ENCODE data around the gene C10orf120. TPM values are rescaled to one million over a fixed set of nuclear protein-coding genes. Genes with fewer than 3 reads are reported as not detected.

C10orf120 gene
- total and polyA plus RNA-seq, 4 donors, result not detected

DNA sequence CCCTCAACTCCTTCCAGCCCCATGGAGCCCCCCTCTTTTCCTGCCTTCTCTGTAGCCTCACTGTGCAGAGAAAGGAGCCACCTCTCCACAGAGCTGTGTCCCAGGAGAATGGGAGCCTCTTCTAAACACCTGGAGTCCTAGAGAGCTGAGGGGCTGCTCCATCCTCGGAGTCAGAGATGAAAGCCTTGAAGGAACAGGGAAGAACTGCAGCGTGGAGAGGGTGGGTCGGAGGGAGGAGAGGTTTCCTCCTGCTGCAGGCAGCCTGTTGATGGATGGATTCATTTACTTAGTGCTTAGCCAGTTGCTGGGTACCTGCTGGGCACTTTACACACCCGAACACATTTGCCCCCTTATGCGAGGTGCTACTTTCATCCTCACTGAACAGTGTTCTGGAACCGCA lies 39.0 kb downstream of the C10orf120 start:
- no peak for DNase-seq
- intact Hi-C loops (cut with DNase I), result no loop called here
- no peaks in the 10 kb centered on the region for H3K9me3 ChIP-seq (ENCODE audit: control insufficient read depth, low read length)
- no peak overlapping the region for H3K27ac ChIP-seq (ENCODE audit: low read depth in 1 of 2, low read length in 2 of 2)
- H3K36me3 ChIP-seq (ENCODE audit: control insufficient read depth in 1 of 2, insufficient read depth in 2 of 2, low read length in 1 of 2), result no peaks in the 10 kb centered on the region
- ATAC-seq (ENCODE audit: low FRiP score), result no peak
- no peak overlapping the region for H3K4me3 ChIP-seq (ENCODE audit: low read length in 2 of 2)
- no peaks in the 10 kb centered on the region for H3K4me1 ChIP-seq (ENCODE audit: control insufficient read depth in 1 of 2, insufficient read depth in 2 of 2, low read length in 2 of 2)
- WGBS, 2 donors, result 78 to 84% methylated on average over 6 of the region's 6 CpGs
- no peaks in the 10 kb centered on the region for H3K27me3 ChIP-seq (ENCODE audit: control insufficient read depth in 1 of 2, insufficient read depth in 2 of 2, low read length in 1 of 2)

DNA sequence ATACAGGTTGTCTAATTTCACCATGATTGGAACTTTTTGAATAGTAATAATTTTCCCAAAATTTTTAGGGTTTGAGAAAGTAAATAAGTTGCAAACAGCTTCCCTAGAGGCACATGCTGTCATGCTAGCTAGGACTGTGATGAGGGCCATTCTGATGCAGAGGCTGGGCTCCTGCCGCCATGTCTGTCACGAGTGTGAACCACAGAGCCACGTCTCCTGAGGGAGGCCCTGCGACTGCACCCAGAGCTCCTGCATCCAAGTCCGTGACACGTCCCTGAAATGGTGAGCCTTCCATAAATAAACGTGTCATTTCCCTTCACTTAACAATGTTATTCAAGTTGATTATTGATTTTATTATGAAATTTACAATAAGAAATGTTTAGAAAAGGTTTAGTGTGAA lies 40.0 kb downstream of the C10orf120 start:
- Histone ChIP-seq H3K4me1 (ENCODE audit: control insufficient read depth in 1 of 2, insufficient read depth in 2 of 2, low read length in 2 of 2) (no peaks in the 10 kb centered on the region), H3K4me3 (ENCODE audit: low read length in 2 of 2) (no peak overlapping the region), H3K27ac (ENCODE audit: low read depth in 1 of 2, low read length in 2 of 2) (no peak overlapping the region), H3K36me3 (ENCODE audit: control insufficient read depth in 1 of 2, insufficient read depth in 2 of 2, low read length in 1 of 2) (no peaks in the 10 kb centered on the region), H3K9me3 (ENCODE audit: control insufficient read depth, low read length) (no peaks in the 10 kb centered on the region), H3K27me3 (ENCODE audit: control insufficient read depth in 1 of 2, insufficient read depth in 2 of 2, low read length in 1 of 2) (no peaks in the 10 kb centered on the region)
- ATAC-seq (ENCODE audit: low FRiP score), result no peak
- WGBS, 2 donors, result 84 to 87% methylated on average over 7 of the region's 7 CpGs
- DNase-seq, result no peak
- intact Hi-C loops (cut with DNase I), result no loop called here

DNA sequence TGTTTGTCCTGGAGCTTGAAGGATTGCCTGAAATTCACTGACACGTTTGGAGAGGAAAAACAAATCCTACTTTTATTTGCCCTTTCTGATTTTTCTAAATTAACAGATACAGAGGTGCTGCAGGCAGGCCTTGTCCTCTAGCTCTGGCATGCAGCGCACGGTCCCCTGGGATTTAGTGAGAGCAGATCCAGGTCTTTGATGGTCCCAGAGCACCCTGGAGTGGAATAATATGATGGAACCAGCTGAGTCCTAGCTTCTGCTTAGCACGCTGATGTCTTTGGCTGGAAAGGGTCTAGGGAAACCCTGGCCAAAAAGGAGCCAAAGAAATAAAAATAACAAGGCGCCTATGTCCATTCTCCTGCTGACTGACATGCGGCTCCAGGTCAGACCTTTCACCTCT lies 40.5 kb downstream of the C10orf120 start:
- Histone ChIP-seq H3K27me3 (ENCODE audit: control insufficient read depth in 1 of 2, insufficient read depth in 2 of 2, low read length in 1 of 2) (no peaks in the 10 kb centered on the region), H3K27ac (ENCODE audit: low read depth in 1 of 2, low read length in 2 of 2) (no peak overlapping the region), H3K4me1 (ENCODE audit: control insufficient read depth in 1 of 2, insufficient read depth in 2 of 2, low read length in 2 of 2) (no peaks in the 10 kb centered on the region), H3K36me3 (ENCODE audit: control insufficient read depth in 1 of 2, insufficient read depth in 2 of 2, low read length in 1 of 2) (no peaks in the 10 kb centered on the region), H3K9me3 (ENCODE audit: control insufficient read depth, low read length) (no peaks in the 10 kb centered on the region), H3K4me3 (ENCODE audit: low read length in 2 of 2) (no peak overlapping the region)
- ATAC-seq (ENCODE audit: low FRiP score), result no peak
- intact Hi-C loops (cut with DNase I), result no loop called here
- DNase-seq, result no peak
- WGBS, 2 donors, result 79 to 85% methylated on average over 6 of the region's 6 CpGs

DNA sequence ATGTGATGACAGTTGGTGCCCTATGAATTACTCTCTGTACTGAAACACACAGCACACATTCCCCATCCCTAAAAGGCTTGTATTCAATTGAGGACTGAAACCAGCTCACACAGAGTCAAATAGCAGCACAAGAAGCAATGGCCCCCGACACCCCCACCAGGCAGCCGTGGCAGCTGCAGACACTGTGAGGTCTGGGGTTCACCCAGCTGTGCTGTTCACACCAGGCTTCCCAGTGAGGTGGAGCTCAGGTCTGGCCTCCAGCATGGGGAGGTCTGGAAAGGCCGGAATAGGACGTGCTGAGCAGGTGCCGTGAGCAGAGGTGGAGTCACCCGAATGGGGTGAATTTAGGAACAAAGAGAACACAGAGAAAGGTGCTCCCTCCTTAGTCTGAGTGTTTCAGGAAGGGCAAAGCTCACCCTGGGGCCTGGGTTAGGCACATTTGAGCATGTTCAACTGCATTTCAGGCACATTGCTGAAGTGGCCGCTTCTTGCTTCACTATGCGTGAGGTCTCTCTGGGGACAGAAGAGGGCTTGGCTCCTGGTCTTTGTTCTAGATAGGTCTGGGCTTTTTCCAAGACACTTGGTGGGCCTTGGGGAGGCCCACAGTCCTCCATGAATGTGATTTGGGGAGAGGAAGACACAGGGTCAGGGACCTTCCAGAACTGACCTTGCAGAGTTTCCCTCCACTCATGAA lies 41.1 kb downstream of the C10orf120 start:
- H3K4me3 ChIP-seq (ENCODE audit: low read length in 2 of 2), result no peak overlapping the region
- intact Hi-C loops (cut with DNase I), result no loop called here
- DNase-seq, result no peak
- 87 to 90% methylated on average over 8 of the region's 8 CpGs for WGBS, 2 donors
- ATAC-seq (ENCODE audit: low FRiP score), result no peak
- no peaks in the 10 kb centered on the region for H3K36me3 ChIP-seq (ENCODE audit: control insufficient read depth in 1 of 2, insufficient read depth in 2 of 2, low read length in 1 of 2)
- no peaks in the 10 kb centered on the region for H3K9me3 ChIP-seq (ENCODE audit: control insufficient read depth, low read length)
- H3K27ac ChIP-seq (ENCODE audit: low read depth in 1 of 2, low read length in 2 of 2), result no peak overlapping the region
- no peaks in the 10 kb centered on the region for H3K27me3 ChIP-seq (ENCODE audit: control insufficient read depth in 1 of 2, insufficient read depth in 2 of 2, low read length in 1 of 2)
- no peaks in the 10 kb centered on the region for H3K4me1 ChIP-seq (ENCODE audit: control insufficient read depth in 1 of 2, insufficient read depth in 2 of 2, low read length in 2 of 2)

DNA sequence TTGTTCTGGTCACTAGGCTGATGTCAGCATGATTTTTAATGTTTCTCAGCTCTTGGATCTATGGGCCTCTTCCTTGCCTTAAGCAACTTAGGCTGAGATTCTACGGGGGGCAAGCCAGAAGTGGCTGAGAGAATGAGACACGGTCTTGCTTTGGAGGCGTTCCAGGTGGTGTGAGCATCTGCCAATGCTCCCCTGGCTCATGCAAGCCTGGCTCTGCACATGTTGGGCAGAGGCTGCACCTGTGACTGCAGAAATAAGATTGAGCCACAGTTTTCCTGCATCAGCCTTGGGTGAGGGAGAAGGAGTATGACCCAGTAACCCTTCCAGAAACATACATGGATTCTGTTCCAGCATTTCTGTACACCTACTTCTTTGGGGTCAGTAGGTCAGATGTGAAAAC lies 41.9 kb downstream of the C10orf120 start:
- intact Hi-C loops (cut with DNase I), result no loop called here
- DNase-seq (no peak), ATAC-seq (ENCODE audit: low FRiP score) (no peak)
- Histone ChIP-seq H3K36me3 (ENCODE audit: control insufficient read depth in 1 of 2, insufficient read depth in 2 of 2, low read length in 1 of 2) (no peaks in the 10 kb centered on the region), H3K4me3 (ENCODE audit: low read length in 2 of 2) (no peak overlapping the region), H3K9me3 (ENCODE audit: control insufficient read depth, low read length) (no peaks in the 10 kb centered on the region), H3K4me1 (ENCODE audit: control insufficient read depth in 1 of 2, insufficient read depth in 2 of 2, low read length in 2 of 2) (no peaks in the 10 kb centered on the region), H3K27me3 (ENCODE audit: control insufficient read depth in 1 of 2, insufficient read depth in 2 of 2, low read length in 1 of 2) (no peaks in the 10 kb centered on the region), H3K27ac (ENCODE audit: low read depth in 1 of 2, low read length in 2 of 2) (no peak overlapping the region)
- 57 to 60% methylated on average over 3 of the region's 3 CpGs for WGBS, 2 donors

DNA sequence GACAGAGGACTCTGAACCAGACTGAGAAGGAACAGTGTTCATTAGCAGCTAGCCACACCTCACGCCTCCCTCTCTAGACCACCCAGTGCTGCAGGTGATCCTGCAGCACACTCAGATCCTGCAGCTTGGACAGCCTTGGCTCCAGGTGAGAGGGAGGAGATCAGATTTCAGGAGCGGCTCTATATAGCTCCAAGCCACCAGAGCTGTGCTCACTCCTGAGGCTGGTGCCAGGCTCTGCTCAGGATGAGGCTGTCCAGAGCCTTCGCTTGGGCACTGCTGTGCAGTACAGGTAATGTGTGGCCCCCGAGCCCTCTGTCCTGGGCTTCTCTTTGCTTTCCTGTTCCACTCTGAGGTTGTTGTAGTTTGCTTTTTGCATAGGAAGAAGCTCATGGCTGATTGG lies 42.4 kb downstream of the C10orf120 start:
- Histone ChIP-seq H3K4me1 (ENCODE audit: control insufficient read depth in 1 of 2, insufficient read depth in 2 of 2, low read length in 2 of 2) (no peaks in the 10 kb centered on the region), H3K36me3 (ENCODE audit: control insufficient read depth in 1 of 2, insufficient read depth in 2 of 2, low read length in 1 of 2) (no peaks in the 10 kb centered on the region), H3K27ac (ENCODE audit: low read depth in 1 of 2, low read length in 2 of 2) (no peak overlapping the region), H3K9me3 (ENCODE audit: control insufficient read depth, low read length) (peaks cover 2% of the 10 kb centered on the region), H3K4me3 (ENCODE audit: low read length in 2 of 2) (no peak overlapping the region), H3K27me3 (ENCODE audit: control insufficient read depth in 1 of 2, insufficient read depth in 2 of 2, low read length in 1 of 2) (no peaks in the 10 kb centered on the region)
- 81 to 96% methylated on average over 4 of the region's 4 CpGs for WGBS, 2 donors
- intact Hi-C loops (cut with DNase I), result no loop called here
- no peak for DNase-seq
- ATAC-seq (ENCODE audit: low FRiP score), result no peak

DNA sequence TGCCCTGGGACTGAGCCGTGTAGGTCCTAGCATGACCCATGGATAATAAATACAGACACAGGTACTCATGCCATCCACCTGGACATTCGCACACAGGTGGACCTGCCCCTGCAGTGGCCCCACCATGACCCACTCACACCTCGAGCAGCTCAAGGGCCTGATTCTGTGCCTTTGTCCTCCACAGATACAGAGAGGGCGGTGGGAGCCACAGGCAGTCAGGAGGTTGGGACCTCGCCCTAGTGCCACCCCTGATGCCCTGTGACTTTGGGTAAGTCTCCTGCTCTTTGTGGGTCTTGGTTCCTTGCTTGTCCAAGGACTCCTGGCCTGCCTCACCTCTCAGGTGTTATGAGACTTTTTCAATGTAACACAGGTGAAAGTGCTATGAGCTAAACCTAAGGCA lies 42.9 kb downstream of the C10orf120 start:
- Histone ChIP-seq H3K4me3 (ENCODE audit: low read length in 2 of 2) (no peak overlapping the region), H3K36me3 (ENCODE audit: control insufficient read depth in 1 of 2, insufficient read depth in 2 of 2, low read length in 1 of 2) (no peaks in the 10 kb centered on the region), H3K4me1 (ENCODE audit: control insufficient read depth in 1 of 2, insufficient read depth in 2 of 2, low read length in 2 of 2) (no peaks in the 10 kb centered on the region), H3K27ac (ENCODE audit: low read depth in 1 of 2, low read length in 2 of 2) (no peak overlapping the region), H3K27me3 (ENCODE audit: control insufficient read depth in 1 of 2, insufficient read depth in 2 of 2, low read length in 1 of 2) (no peaks in the 10 kb centered on the region), H3K9me3 (ENCODE audit: control insufficient read depth, low read length) (peaks cover 2% of the 10 kb centered on the region)
- ATAC-seq (ENCODE audit: low FRiP score), result no peak
- DNase-seq, result no peak
- intact Hi-C loops (cut with DNase I), result no loop called here
- WGBS, 2 donors, result 77 to 80% methylated on average over 5 of the region's 5 CpGs

DNA sequence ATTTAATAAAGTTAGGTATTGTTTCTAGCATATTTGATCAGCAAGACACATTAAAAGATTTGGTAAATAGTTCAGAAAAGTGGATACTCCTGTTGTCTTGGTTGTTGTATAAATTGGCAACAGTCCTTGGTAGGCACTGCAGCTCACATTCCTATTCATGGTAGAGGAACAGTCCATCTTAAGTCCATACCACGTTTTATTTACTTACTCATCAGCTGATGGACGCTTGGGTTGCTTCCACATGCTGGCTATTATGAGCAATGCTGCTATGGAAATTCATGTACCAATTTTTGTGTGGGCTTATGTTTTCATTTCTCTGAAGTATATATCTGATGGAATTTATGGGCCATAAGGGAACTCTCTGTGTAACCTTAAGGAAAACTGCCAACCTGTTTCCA lies 43.3 kb downstream of the C10orf120 start:
- ATAC-seq (ENCODE audit: low FRiP score), result no peak
- Histone ChIP-seq H3K9me3 (ENCODE audit: control insufficient read depth, low read length) (peaks cover 2% of the 10 kb centered on the region), H3K4me3 (ENCODE audit: low read length in 2 of 2) (no peak overlapping the region), H3K27ac (ENCODE audit: low read depth in 1 of 2, low read length in 2 of 2) (no peak overlapping the region), H3K27me3 (ENCODE audit: control insufficient read depth in 1 of 2, insufficient read depth in 2 of 2, low read length in 1 of 2) (no peaks in the 10 kb centered on the region), H3K4me1 (ENCODE audit: control insufficient read depth in 1 of 2, insufficient read depth in 2 of 2, low read length in 2 of 2) (no peaks in the 10 kb centered on the region), H3K36me3 (ENCODE audit: control insufficient read depth in 1 of 2, insufficient read depth in 2 of 2, low read length in 1 of 2) (no peaks in the 10 kb centered on the region)
- 20 to 28% methylated on average over 2 of the region's 2 CpGs for WGBS, 2 donors
- intact Hi-C loops (cut with DNase I), result no loop called here
- no peak for DNase-seq

DNA sequence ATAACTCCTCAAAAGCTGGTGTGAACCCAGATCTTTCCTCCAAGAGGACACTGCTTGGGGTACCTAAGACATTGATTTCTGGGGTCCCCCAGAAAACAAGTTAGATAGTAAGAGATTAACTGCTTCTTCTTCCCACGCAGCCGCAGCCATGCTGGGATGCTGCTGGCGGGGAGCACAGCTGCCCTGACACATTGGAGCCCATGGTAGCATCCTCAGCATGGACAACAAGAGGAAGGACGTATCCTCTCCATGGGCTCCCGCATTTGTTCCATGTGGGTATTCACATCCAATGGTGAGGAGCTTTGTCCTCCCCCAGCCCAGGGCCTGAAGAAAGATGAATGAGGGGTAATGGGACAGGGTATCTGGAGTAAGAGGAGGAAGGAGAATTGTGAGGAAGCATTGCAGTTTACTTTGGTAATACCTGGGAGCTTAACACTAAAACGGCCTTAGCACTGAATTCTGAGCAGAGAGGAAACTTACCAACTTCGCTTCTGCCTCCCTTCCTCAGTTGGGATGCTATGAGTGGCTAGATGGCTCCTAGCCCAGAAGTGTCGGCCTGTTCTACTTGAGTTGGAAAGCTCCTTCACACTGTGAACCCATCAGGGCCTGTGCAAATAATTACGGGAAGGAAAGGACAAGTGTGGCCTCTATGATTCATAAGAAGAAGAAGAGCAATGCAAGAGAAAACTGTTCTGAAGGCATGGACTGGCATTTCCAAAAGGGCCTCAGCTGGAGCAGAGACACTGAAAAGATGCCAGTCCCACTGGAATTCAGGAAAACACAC lies 43.9 kb downstream of the C10orf120 start:
- Histone ChIP-seq H3K27me3 (ENCODE audit: control insufficient read depth in 1 of 2, insufficient read depth in 2 of 2, low read length in 1 of 2) (no peaks in the 10 kb centered on the region), H3K27ac (ENCODE audit: low read depth in 1 of 2, low read length in 2 of 2) (no peak overlapping the region), H3K36me3 (ENCODE audit: control insufficient read depth in 1 of 2, insufficient read depth in 2 of 2, low read length in 1 of 2) (no peaks in the 10 kb centered on the region), H3K4me3 (ENCODE audit: low read length in 2 of 2) (no peak overlapping the region), H3K9me3 (ENCODE audit: control insufficient read depth, low read length) (peaks cover 2% of the 10 kb centered on the region), H3K4me1 (ENCODE audit: control insufficient read depth in 1 of 2, insufficient read depth in 2 of 2, low read length in 2 of 2) (no peaks in the 10 kb centered on the region)
- DNase-seq, result no peak
- no peak for ATAC-seq (ENCODE audit: low FRiP score)
- intact Hi-C loops (cut with DNase I), result no loop called here
- 64 to 72% methylated on average over 9 of the region's 9 CpGs for WGBS, 2 donors

Measured in aorta (tissue), 5 donors.